NCI-H2107 (cell line): ENCODE results near the gene ACAP2.

Experiments used
- DNase-seq: peaks from one replicate; lab custom pipeline; 2025; lab: John Stamatoyannopoulos, UW

The ACAP2 gene

DNA sequence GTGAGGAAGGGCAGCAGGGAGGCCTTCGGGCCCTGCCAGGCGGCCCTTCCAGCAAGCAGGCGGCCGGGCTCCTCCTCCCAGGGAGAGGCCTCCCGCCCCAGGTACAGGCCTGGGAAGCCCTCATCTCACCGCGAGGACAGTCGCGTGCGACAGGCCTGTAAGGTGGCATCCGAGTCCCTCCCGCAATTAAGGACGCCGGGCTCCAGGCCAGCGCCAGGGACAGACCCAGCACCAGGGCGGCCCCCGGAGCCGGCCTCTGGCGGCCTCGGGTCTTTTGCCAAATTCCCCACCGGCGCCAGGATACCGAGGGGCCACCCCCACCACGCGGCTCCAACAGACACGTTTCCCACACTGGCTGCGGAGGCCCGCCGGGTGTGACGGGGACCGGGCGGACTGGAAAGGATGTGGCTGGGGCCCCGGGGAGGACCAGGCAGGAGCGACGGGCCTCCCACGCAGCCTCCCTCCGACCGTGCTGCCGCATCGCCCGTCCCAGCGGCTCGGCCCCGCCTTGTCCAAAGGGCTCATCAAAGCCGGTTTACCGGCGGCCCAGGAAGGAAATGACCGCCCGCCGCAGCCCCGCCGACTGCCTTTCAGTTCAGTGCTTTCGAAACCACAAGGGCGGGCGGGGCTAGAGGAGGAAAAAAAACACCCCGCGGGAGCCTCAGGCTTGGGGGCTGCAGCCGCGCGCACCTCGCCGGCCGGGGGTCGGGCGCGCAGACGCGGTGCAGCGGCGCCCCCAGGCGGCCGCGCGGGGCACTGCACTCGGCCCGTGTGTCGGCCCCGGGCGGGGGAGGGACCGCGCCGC is 183.1 kb downstream of the ACAP2 start:
- DNase-seq, result peak; percentile 95

DNA sequence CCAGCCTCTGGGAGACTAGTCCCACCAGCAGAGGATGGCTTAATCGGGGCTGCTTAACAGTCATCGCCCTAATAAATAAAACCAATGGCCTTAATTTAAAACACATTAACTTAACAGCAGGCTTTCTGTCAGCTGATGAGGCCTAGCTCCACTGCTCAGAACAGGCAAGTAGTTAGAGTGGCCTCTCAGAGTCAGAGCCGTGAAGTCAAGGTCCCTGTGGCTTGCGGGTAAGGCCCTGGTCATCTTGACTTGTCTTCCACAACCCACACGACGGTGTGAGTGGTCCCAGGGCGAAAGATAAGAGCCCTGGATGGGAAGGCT is 183.7 kb downstream of the ACAP2 start:
- DNase-seq, result no peak

DNA sequence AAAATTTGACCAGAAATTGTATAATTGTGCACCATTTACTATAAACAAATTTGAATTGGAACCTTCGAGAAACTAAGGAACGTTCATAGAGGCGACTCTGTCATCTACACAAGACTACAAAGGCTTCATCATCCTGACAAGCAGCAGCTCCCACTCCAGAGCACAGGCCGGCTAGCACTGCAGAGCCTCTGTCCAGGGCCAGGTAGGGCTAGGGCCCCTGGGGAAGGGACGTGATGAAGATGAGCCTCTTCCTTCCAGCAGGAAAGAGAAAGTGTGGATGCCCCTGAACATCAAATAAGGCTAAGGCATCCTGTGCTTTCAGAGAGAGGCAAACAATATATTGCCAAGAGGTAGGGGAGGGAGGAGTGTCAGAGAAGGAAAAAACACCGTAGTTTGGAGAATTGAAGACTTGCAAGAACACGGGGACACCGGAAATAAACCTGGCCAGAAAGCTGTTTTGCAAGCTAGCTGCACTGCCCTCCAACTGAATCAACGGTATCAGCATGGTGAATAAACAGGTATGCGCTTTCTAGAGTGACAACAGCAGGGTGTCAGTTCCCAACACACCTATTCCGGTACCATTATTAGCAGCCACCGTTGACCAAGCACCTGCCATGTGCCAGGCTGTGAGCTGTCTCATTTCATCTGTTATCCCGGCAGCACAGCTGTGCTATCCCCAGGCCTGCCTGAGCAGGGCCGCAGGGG is 184.2 kb downstream of the ACAP2 start:
- no peak for DNase-seq

DNA sequence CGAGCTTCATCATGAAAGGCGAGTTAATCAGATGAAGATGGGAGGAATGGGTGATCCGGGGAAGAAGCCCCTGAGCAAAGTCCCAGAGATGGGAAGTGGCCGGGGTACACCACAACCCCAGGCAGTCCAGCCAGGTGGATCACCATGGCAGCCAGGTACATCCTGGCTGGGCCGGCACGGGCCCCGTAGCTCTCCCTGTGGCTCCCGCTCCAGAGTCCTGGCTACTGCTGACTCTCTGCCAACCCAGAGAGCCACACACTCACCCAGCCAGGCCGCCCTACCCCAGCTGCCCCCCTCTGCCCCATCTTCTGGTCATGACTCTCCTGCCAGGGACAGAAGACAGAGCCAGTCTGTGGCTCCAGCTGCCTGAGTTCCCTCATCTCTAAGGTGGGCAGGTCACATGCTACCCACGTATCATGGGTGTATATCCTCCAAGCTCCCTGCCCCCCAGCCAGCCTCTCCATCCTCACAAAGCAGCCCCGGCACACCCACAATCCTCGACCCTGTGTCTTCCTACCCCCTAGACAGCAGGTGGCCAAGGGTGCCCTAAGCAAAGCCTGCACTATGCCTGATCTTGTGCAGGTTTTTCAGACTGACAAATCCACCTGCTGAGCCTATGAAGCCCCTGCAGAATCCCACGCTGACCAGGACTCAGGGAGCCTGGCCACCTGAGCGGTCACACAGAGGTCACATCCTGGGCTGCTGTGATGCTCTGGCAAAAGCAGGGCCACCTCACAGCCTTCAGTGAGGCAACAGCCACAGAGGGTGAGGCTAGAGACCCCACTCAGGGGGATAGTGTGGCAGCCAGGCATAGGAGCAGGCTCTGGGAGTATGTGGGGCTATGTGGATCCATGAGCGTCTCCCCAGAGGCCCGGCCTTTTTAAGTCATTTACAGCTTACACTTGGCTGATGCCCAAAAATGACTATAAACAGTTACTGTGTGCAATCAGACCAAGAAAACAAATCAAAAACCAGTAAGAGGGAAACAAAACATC is 185.1 kb downstream of the ACAP2 start:
- DNase-seq, result no peak

DNA sequence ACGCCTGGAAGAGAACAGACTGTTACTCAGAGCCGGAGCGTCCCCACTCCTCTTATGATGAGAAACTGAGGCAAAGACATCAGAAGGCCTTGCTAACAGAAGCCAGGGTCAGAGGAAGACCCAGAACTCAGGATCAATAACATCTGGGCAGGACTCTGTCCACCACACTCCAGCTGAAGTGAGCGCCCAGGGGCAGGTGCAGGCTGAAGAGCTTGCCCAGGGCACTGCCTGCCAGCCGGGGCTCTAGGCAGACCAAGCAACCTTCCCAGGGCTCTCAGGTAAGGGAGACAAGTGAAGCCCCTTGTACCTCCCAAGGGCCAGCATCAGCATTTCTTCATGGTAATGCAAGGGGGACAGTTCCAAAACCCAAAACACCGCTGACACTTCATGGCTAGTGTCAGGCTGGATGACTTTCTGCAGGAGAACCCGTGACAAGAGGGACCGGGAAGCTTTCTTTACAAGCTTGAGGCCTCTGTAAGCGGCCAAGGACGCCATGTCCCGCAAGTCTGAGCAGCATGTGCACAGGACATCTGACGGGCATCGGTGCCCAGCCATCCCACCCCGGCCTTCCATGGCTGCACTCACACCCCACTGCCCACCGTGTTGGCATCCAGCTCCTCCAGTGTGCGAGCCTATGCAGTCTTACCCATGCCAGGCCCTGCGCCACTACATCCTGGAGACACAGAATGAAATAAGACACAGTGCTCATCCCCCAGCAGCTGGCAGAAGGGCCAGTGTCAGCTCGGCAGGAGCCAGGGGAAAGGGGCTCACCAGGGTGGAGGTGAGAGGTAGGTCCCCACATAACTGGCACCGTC is 186.0 kb downstream of the ACAP2 start:
- no peak for DNase-seq

DNA sequence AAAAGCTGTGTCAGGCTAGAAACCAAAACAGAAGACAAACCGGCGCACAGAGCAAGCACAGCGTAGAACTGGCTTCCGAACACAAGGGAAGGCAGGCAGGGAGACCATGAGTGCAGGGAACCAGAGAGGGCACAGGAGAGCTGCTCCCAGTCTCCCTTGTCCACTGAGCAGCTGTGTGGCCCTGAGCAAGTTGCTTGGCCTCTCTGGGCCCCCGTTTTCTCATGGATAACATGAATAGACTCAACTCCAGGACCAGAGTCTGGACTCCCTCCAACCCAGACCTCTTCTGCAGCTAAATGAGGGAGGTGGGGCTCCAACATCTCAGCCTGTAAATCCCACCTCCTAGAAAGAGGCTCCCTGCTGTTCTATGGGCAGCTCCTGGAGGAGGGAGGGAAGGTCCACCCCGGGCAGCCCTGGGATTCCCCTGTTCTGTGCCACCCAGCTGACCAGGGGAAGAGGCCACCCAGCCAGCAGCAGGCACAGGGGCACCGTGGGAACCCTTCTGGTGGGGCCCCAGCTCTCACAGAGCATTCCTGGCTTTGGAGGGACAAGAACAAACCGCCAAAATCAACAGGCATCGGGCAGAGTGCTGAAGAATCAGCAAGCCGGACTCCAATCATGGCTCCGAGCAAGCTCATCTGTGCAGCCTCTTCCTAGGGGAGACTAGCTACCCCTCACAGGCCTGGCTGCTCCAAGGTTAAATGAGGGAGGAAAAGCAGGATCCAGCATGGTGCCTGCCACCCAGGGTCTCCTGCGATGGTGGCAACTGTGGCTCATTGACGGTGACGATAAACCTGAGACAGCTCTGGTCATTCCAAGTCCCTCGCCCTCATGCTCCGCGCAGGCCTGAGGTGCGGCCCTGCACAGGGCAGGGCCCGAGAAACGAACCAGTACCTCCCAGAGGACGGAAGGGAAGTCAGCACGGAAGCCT is 187.0 kb downstream of the ACAP2 start:
- DNase-seq, result no peak

DNA sequence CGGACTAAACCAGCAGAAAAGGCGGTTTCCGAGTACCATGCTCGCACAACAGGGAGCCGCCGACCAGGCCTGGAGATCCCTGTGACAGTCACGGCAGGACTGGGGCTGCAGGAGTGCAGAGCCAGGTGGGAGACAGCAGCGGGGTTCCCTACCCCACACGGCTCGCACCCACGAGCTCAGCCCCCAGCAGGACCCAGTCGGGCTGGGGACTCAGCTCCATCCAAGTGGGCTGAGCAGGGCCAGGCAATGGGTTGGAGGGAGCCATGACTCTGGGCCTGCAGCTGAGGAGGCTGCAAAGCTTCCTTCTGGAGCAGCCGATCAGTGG is 187.7 kb downstream of the ACAP2 start:
- no peak for DNase-seq

DNA sequence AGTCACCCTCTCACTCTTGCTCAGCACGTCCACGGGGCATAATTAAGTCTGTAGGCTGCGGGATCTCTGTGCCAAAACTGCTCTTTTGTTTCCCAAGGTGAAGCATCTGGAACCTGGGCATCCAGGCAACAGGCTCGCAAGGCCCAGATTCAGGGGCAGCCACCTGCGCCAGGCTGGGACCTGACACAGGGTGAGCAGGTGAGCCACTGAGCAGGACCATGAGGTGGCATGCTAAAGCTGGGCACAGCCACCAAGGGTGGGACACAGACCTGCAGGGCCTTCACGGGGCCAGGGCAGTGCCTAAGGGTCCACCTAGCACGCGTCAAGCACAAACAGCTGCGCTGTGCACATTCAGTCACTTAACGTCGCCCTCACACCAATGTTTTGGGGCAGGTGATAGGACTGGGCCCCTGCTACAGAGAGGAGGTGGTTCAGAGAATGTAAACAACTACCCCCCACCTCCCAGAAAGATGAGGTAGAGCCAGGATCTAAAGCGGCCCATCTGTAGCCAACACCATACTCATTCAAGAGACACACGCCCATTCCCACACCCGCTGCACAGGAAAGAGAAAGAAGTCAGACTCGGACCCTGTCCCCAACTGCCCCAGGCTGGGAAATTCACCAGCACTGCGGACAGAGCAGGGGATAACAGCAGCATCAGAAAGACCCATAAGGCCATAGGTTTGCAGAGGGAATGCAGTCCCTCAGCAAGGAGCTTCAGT is 188.2 kb downstream of the ACAP2 start:
- no peak for DNase-seq

DNA sequence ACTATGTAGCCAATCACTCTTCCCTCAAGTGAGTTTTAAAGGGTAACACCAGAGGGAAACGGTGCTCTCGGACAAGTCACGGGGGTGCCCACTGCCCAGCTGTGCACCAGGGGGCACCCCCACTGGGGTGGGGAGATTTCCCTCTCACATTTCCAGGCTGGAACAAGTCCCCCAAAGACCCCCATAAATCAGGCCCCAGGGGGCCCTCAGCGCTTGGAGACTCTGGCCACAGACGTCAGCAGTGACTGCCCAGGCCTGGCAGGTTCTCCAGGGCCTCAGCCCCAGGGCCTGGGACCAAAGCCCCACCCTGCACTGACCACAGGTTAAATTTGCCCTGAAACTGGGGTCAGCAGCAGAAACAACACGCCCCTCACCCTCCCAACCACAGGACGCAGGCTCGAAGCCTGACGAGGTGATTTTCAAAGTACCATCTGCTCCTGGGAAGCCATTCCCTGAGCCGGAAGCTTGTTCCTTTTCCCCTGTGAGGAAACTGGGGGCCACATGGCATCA is 188.8 kb downstream of the ACAP2 start:
- no peak for DNase-seq

DNA sequence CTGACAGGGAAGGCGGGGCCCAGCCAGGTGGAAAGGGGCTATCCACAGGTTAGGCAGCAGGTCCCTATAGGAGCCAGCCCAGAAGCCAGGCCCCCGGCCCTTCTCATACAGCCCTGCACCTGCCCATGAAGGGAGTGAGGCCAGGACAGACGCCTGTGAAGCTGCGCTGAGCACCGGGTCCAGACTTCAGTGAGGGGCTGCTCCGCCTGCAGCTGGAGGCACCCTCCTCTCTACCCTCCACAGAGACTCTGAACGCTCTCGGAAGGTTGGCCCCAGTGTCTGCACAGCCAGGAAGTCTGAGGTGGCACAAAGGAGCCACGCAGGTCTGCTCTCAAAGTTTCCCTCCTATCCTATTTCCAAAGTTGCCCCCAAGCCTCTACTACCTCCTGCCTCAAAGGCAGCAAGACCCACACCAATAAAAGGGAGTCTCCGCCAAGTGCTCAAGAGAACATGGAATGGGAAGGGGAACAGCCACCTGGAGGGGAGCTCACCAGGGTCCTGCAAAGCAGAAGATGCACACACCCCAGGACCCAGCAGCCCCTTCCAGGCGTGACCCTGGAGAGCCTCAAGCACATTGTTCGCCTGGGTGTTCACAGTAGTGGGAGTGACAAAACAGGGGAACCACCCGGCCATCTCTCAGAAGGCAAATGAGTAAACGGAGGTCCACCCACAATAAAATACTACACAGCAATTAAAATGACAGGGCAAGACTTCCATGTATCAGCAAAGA is 191.3 kb downstream of the ACAP2 start:
- DNase-seq, result no peak

DNA sequence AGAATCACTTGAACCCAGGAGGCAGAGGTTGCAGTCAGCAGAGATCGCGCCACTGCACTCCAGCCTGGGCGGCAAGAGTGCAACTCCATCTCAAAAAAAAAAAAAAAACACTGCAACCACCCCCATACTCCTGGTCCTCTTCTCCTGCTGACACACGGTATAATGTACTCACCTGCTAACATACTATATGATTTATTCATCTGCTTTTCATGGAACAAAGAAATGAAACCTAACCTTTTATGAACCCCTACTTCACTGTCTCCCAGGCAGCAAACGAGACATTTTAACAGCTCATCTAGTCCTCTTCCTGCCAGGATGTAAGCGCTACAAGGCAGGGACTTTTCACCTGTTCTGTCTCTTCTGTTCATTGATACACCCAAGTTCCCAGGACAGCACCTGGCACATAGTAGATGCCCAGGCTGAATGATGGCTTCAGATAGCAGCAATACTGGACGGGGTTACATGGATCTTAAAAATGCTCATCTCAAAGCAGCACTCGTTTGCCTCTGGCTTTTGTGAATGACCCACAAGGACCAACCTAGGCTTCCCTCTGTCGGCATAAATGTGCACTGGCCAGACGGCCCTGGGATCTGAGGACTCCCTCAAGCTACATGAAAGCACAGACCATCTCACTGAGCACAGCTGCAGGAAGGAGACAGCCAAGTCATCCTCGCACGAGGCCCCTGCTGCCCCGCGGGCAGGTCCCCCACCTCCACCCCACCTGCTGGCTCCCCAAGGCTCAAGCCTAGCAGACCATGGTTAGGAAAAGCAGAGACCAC is 192.2 kb downstream of the ACAP2 start:
- DNase-seq, result peak; percentile 74

DNA sequence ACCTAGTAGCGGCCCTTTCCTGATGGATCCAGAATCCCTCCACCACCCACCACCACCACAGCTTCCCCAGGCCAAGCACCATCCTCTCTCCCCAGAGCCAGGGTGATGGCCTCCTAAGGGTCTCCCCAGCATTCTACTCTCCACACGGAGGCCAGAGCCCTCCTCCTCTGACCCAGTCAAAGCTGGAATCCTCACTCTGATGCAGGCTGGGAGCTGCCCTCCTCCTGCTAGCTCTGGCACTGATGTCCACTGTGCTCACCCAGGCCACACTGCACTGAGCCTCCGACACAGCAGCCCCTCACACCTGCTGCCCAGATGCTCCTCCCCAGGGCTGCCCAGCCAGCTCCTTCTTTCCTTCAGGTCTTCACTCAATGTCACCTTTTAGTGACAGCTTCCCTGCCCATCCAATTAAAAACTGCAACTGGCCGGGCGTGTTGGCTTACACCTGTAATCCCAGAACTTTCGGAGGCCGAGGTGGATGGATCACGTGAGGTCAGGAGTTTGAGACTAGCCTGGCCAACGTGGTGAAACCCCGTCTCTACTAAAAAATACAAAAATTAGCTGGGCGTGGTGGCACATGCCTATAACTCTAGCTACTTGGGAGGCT is 192.9 kb downstream of the ACAP2 start:
- no peak for DNase-seq

DNA sequence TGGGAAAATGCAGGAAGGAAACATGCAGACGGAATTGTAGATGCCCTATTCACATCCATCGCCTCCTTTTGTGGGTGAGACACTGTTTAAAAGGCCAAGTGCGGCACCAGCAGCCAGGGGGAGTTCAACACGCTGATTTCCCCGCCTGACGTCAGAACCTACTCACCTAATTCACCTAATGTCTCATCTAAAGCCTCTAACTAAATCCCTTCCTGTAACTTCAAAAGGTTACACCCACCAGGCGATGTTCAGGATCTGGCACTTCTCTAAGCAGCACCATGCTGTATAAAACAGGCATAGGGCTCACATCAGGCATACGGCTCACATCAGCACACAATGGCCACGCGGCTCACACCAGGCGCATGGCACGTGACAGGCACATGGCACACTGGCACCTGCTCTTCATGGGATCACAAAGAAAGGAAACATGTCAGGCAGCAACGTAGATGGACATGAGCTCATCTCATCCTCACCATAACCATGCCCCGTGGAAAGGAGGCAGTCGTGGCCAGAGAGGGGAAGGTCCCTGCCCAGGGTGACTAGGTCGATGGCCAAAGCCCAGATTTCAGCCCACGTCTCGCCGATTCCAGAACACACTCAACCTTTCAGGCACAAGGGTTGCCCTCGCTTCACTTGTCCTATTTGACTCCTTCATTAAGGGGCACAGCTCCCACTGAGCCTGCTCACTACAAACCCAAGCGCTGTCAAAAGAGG is 193.6 kb downstream of the ACAP2 start:
- DNase-seq, result no peak

DNA sequence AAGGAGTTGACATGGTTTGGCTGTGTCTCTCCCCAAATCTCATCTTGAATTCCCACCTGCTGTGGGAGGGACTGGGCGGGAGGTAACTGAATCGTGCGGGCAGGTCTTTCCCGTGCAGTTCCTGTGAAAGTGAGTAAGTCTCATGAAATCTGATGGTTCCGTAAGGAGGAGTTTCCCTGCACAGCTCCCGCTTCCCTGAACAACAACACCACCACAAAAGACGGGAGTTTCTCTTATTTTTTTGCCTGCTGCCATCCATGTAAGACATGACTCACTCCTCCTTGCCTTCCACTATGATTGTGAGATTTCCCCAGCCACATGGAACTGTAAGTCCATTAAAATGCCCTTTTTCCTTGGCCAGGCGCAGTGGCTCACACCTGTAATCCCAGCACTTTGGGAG is 194.5 kb downstream of the ACAP2 start:
- no peak for DNase-seq

DNA sequence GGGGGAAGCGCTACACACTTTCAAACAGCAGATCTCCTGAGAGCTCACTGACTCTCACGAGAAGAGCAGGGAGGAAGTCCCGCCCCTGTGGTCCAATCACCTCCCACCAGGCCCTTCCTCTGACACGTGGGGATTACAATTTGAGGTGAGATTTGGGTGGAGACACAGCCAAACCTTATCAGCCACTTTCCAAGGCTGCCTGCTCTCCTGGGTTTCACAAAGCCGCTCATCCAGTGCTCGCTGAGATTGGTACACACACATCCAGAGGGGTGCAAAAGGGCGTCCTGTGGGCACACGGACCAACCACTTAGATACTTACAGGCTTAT is 195.0 kb downstream of the ACAP2 start:
- no peak for DNase-seq

DNA sequence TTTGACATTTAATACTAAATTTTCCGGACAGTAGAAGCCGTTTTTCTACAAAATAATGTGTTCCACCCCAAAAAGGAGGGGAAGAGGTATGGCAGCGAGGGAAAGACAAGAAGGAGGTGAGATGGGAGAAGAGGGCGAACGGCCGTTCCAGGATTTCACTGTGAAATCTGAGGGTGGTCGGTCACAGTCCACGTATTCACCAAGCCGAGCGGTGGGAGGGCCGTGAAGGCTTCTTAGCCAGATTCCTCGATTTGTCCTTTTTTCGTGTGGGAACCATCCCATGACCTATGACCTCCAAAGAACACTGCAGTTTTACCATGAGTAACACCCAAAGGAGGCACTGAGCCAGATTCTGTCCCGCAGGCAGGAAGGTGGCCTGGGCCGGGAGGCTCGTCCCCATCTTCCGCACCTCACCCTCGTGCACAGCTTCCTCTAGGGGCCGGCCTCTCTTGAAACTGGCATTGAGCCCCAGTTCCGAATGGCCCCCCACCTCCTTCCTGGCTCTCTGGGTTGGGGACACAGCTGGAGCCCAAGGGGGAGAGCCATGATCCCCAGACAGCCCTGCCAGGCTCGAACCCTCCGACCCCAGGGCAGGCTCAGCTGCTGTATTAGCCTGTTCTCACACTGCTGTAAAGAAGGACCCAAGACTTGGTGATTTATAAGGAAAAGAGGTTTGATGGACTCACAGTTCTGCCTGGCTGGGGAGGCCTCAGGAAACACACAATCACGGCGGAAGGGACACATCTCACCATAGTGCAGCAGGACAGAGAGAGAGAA is 195.5 kb downstream of the ACAP2 start:
- no peak for DNase-seq

DNA sequence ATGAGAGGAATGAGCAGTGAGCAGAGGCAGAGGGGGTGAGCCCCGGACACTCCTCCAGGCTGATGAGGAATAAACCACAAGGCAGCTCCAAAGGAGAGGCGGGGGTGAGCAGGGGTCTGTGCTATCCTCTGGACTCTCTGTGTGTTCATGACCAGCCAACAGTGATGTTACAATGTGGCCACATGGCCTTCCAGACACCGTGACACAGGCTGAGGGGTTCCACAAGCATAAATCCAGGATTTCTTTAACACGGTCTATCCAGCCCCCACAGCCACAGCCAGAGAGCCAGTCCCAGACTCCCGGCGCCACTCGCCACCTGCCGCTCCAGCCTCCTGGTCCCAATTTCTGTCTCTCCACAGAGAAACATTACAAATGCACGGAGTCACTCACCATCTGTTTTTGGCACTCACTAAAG is 196.2 kb downstream of the ACAP2 start:
- DNase-seq, result no peak
